ENCODE results near the gene ZNF682.

- TF ChIP-seq, protein P1, sequence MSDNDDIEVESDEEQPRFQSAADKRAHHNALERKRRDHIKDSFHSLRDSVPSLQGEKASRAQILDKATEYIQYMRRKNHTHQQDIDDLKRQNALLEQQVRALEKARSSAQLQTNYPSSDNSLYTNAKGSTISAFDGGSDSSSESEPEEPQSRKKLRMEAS (CRISPR knock-in tag; IDR thresholded peaks at IDR 0.05) = peak; percentile 52; the same call in 1 of the 2 replicates
- no peak; the same call in 1 of the 2 replicates for TF ChIP-seq ZNF232 (CRISPR knock-in tag; IDR thresholded peaks at IDR 0.05)
These were observed 38.6 kb upstream of the ZNF682 start, which contains the start of gene ZNF90 for GRCh38 chr19:20077791-20078463.

Data from WTC11 (cell line).